Neutrophil (primary cell): Measurements from ENCODE around the gene TMIGD3.

Experiments
- H3K27ac ChIP-seq: fragments of 200-600 bp; sonication (generic); 2 replicates; pipeline ENCODE4 v1.5.1; 2016; ENCODE audit warnings: mild to moderate bottlenecking, moderate library complexity
- H3K27me3 ChIP-seq: fragments of 200-600 bp; sonication (generic); 2 replicates; pipeline ENCODE4 v1.6.0; 2016; ENCODE audit warnings: mild to moderate bottlenecking
- H3K36me3 ChIP-seq: fragments of 200-600 bp; sonication (generic); 2 replicates; pipeline ENCODE4 v1.5.1; 2017
- H3K4me1 ChIP-seq, 2 experiments: fragments of 200-600 bp in 1 of 2; sonication (generic) in 1 of 2; 1 replicate in 1 of 2; 2 replicates in 1 of 2; pipeline versions ENCODE4 v1.5.1 to v1.6.1; 2013 to 2016; ENCODE audit warnings: low read depth in 1 of 2, low read length in 1 of 2, mild to moderate bottlenecking in 1 of 2, moderate library complexity in 1 of 2; ENCODE audit not compliant: control insufficient read depth in 1 of 2, insufficient read depth in 1 of 2
- H3K4me3 ChIP-seq, 2 experiments: fragments of 200-600 bp in 1 of 2; sonication (generic) in 1 of 2; 1 replicate in 1 of 2; 2 replicates in 1 of 2; pipeline ENCODE4 v1.5.1; 2013 to 2016; ENCODE audit warnings: low read depth in 1 of 2, low read length in 1 of 2, mild to moderate bottlenecking in 1 of 2, moderate library complexity in 1 of 2
- H3K9me3 ChIP-seq: fragments of 200-600 bp; sonication (generic); 2 replicates; pipeline ENCODE4 v1.5.1; 2016
- CTCF ChIP-seq: fragments of 200-600 bp; sonication (generic); IDR thresholded peaks from 2 replicates; pipeline ENCODE4 v1.5.1; 2016; ENCODE audit warnings: antibody characterized with exemption

TMIGD3 gene

GRCh38 chr1:111450185-111450584, 53.2 kb downstream of the TMIGD3 start:
- H3K4me3 ChIP-seq = peak overlapping the region; percentile 89 to 93
- peak overlapping the region; percentile 89 for H3K27ac ChIP-seq
- H3K9me3 ChIP-seq = no peaks in the 10 kb centered on the region
- H3K4me1 ChIP-seq = peaks cover 21 to 32% of the 10 kb centered on the region in 2 experiments
- peaks cover 23% of the 10 kb centered on the region for H3K36me3 ChIP-seq
- TF ChIP-seq CTCF = no peak
- no peaks in the 10 kb centered on the region for H3K27me3 ChIP-seq

GRCh38 chr1:111449703-111450017, 53.8 kb downstream of the TMIGD3 start:
- TF ChIP-seq CTCF = no peak
- Histone ChIP-seq H3K27ac (peak overlapping the region; percentile 89), H3K9me3 (no peaks in the 10 kb centered on the region), H3K4me3 (peak overlapping the region; percentile 89 to 93), H3K36me3 (peaks cover 23% of the 10 kb centered on the region), H3K27me3 (no peaks in the 10 kb centered on the region), H3K4me1 (peaks cover 21 to 32% of the 10 kb centered on the region in 2 experiments)

- peak within 1 kb of the TSS; percentile 89 for H3K27ac ChIP-seq
- peak within 1 kb of the TSS; percentile 89 to 93 for H3K4me3 ChIP-seq
- H3K36me3 ChIP-seq = peaks cover 21% of the 10 kb centered on the region
- no peaks in the 10 kb centered on the region for H3K27me3 ChIP-seq
- TF ChIP-seq CTCF = peak; percentile 23
- peaks cover 21 to 32% of the 10 kb centered on the region in 2 experiments for H3K4me1 ChIP-seq
- H3K9me3 ChIP-seq = no peaks in the 10 kb centered on the region
Observed at GRCh38 chr1:111448918-111449702, 54.3 kb downstream of the TMIGD3 start, which contains the start of the genes ATP5PB and WDR77. Gene ATP5PB (plus strand): TSS chr1:111449464. CDS start chr1:111449542, 78 bp downstream. Gene WDR77 (minus strand): TSS chr1:111449256. CDS start chr1:111449169, 87 bp downstream.

- Histone ChIP-seq H3K36me3 (peaks cover 20% of the 10 kb centered on the region), H3K4me1 (peaks cover 21 to 32% of the 10 kb centered on the region in 2 experiments), H3K4me3 (peak overlapping the region; percentile 89 to 93), H3K27ac (peak overlapping the region; percentile 89), H3K27me3 (no peaks in the 10 kb centered on the region), H3K9me3 (no peaks in the 10 kb centered on the region)
- no peak for TF ChIP-seq CTCF
Observed at GRCh38 chr1:111448482-111448917, 54.9 kb downstream of the TMIGD3 start.

GRCh38 chr1:111446967-111447892, 56.2 kb downstream of the TMIGD3 start:
- H3K4me3 ChIP-seq = no peak overlapping the region
- H3K36me3 ChIP-seq = peaks cover 32% of the 10 kb centered on the region
- no peaks in the 10 kb centered on the region for H3K27me3 ChIP-seq
- no peak for TF ChIP-seq CTCF
- H3K4me1 ChIP-seq = peaks cover 21 to 27% of the 10 kb centered on the region in 2 experiments
- no peak overlapping the region for H3K27ac ChIP-seq
- H3K9me3 ChIP-seq = no peaks in the 10 kb centered on the region
